ENCODE results near the gene MYDGF.

DNA sequence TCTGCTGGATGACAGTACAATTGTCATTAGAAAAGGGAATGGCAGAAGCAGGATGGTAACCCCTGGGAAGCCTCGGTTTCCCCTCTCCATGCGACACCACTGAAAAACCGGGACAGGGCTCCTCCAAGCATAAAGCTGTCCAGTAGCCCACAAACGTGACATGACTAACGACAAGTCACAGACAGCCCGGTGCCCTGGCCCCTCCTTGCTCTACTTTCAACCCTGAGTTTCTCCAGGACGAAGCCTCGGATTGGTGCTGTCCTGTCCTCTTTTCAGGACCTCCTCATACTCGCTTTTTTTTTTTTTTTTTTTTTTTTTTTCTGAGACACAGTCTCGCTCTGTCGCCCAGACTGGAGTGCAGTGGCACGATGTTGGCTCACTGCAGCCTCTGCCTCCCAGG, 37.2 kb upstream of the MYDGF start:
- TF ChIP-seq, protein P1, sequence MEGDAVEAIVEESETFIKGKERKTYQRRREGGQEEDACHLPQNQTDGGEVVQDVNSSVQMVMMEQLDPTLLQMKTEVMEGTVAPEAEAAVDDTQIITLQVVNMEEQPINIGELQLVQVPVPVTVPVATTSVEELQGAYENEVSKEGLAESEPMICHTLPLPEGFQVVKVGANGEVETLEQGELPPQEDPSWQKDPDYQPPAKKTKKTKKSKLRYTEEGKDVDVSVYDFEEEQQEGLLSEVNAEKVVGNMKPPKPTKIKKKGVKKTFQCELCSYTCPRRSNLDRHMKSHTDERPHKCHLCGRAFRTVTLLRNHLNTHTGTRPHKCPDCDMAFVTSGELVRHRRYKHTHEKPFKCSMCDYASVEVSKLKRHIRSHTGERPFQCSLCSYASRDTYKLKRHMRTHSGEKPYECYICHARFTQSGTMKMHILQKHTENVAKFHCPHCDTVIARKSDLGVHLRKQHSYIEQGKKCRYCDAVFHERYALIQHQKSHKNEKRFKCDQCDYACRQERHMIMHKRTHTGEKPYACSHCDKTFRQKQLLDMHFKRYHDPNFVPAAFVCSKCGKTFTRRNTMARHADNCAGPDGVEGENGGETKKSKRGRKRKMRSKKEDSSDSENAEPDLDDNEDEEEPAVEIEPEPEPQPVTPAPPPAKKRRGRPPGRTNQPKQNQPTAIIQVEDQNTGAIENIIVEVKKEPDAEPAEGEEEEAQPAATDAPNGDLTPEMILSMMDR (IDR thresholded peaks at IDR 0.05): no peak
- no peak for TF ChIP-seq ZFX (IDR thresholded peaks at IDR 0.05; ENCODE audit: borderline replicate concordance)

Measured in 22Rv1 (cell line).